ENCODE results near the gene ERBIN. TPM values are rescaled to one million over a fixed set of nuclear protein-coding genes. Genes with fewer than 3 reads are reported as not detected.

Gene ERBIN
- total RNA-seq, 1 donor, result 146 TPM

- no peaks in the 10 kb centered on the region for H3K4me1 ChIP-seq (ENCODE audit: insufficient read depth, low read length)
- no peak overlapping the region for H3K4me3 ChIP-seq (ENCODE audit: low read length)
- H3K9me3 ChIP-seq (ENCODE audit: low read depth, low read length), result no peaks in the 10 kb centered on the region
- no peaks in the 10 kb centered on the region for H3K27me3 ChIP-seq (ENCODE audit: insufficient read depth, low read length)
Measured at GRCh38 chr5:65992630-65993029, 66.3 kb downstream of the ERBIN start.

GRCh38 chr5:65994117-65994786 is 67.9 kb downstream of the ERBIN start:
- Histone ChIP-seq H3K27me3 (ENCODE audit: insufficient read depth, low read length) (no peaks in the 10 kb centered on the region), H3K4me1 (ENCODE audit: insufficient read depth, low read length) (no peaks in the 10 kb centered on the region), H3K9me3 (ENCODE audit: low read depth, low read length) (no peaks in the 10 kb centered on the region), H3K4me3 (ENCODE audit: low read length) (no peak overlapping the region)

DNA sequence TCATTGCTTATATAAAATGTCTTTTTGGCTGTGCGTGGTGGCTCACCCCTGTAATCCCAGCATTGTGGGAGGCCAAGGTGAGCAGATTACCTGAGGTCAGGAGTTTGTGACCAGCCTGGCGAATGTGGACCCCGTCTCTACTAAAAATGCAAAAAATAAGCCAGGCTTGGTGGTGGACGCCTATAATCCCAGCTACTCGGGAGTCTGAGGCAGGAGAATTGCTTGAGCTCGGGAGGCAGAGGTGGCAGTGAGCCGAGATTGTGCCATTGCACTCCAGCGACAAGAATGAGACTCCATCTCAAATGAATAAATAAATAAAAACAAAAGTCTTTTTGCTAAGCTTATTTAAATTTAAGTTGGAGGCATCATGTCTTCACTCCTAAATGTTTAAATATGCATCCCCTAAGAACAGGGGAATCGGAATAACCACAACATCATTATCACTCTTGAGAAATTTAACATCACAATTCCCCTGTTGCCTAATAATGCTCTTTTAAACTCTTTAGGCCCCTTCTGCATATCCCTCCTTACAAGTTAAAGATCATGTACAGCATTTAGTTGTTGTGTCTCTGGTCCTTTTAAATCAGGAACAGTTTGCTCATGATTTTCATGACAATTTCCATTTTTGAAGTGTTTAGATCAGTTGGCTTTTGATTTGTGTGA is 72.8 kb downstream of the ERBIN start:
- no peak overlapping the region for H3K4me3 ChIP-seq (ENCODE audit: low read length)
- H3K9me3 ChIP-seq (ENCODE audit: low read depth, low read length), result no peaks in the 10 kb centered on the region
- H3K4me1 ChIP-seq (ENCODE audit: insufficient read depth, low read length), result no peaks in the 10 kb centered on the region
- no peaks in the 10 kb centered on the region for H3K27me3 ChIP-seq (ENCODE audit: insufficient read depth, low read length)

DNA sequence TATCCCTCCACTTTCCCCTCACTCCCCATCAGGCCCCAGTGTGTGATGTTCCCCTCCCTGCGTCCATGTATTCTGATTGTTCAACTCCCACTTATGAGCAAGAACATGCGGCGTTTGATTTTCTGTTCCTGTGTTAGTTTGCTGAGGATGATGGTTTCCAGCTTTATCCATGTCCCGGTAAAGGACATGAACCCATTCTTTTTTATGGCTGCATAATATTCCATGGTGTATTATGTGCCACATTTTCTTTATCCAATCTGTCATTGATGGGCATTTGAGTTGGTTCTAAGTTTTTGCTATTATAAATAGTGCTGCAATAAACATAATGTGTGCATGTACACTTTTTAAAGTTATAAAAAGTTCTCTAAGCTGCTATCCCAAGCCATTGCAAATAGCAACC is 75.6 kb downstream of the ERBIN start:
- H3K27me3 ChIP-seq (ENCODE audit: insufficient read depth, low read length), result no peaks in the 10 kb centered on the region
- H3K4me1 ChIP-seq (ENCODE audit: insufficient read depth, low read length), result no peaks in the 10 kb centered on the region
- no peak overlapping the region for H3K4me3 ChIP-seq (ENCODE audit: low read length)
- H3K9me3 ChIP-seq (ENCODE audit: low read depth, low read length), result no peaks in the 10 kb centered on the region

DNA sequence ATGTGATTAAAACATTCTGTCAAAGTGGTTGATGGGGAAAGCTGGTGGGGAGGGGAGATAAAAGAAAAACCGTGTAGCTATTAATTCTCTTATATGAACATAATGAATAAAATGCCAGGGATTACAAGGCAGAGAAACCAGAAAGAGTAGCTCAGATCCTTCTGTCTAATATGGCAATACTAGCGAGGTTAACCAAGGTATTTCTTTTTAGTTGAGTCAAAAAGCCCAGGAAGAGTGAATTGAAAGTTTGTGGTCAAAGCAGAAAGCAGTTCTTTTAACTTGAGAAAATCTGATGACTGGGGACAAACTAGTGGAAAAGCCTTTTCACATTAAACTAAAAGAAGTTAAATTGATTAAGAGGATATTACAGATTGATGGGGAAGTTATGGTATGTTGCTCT is 76.0 kb downstream of the ERBIN start:
- Histone ChIP-seq H3K4me3 (ENCODE audit: low read length) (no peak overlapping the region), H3K27me3 (ENCODE audit: insufficient read depth, low read length) (no peaks in the 10 kb centered on the region), H3K9me3 (ENCODE audit: low read depth, low read length) (no peaks in the 10 kb centered on the region), H3K4me1 (ENCODE audit: insufficient read depth, low read length) (no peaks in the 10 kb centered on the region)

- H3K9me3 ChIP-seq (ENCODE audit: low read depth, low read length), result no peaks in the 10 kb centered on the region
- no peaks in the 10 kb centered on the region for H3K4me1 ChIP-seq (ENCODE audit: insufficient read depth, low read length)
- H3K27me3 ChIP-seq (ENCODE audit: insufficient read depth, low read length), result no peaks in the 10 kb centered on the region
- H3K4me3 ChIP-seq (ENCODE audit: low read length), result no peak overlapping the region
Measured at GRCh38 chr5:66004216-66004615, 77.8 kb downstream of the ERBIN start.

DNA sequence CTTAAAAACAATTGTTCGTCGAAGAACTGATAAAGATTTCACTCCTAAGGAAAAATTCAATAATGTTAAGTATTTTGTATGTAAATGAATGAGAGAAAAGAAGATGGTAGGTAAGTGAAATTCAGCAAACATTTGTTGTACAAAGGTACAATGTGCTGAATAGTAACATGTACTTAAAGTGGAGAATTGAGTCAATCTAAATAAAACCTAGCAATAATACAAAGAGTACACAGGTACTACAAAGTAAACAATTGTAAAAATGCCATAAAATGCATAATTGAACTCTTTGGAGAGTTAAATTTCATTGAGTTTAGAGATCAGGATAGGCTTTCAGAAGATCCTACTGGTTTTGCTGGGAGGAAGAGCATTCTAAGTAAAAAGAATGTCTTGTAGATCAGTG is 82.9 kb downstream of the ERBIN start:
- Histone ChIP-seq H3K9me3 (ENCODE audit: low read depth, low read length) (no peaks in the 10 kb centered on the region), H3K27me3 (ENCODE audit: insufficient read depth, low read length) (no peaks in the 10 kb centered on the region), H3K4me1 (ENCODE audit: insufficient read depth, low read length) (no peaks in the 10 kb centered on the region), H3K4me3 (ENCODE audit: low read length) (no peak overlapping the region)

GRCh38 chr5:66010476-66010875 is 84.1 kb downstream of the ERBIN start:
- Histone ChIP-seq H3K9me3 (ENCODE audit: low read depth, low read length) (no peaks in the 10 kb centered on the region), H3K4me3 (ENCODE audit: low read length) (no peak overlapping the region), H3K4me1 (ENCODE audit: insufficient read depth, low read length) (no peaks in the 10 kb centered on the region), H3K27me3 (ENCODE audit: insufficient read depth, low read length) (no peaks in the 10 kb centered on the region)

- no peaks in the 10 kb centered on the region for H3K27me3 ChIP-seq (ENCODE audit: insufficient read depth, low read length)
- no peaks in the 10 kb centered on the region for H3K9me3 ChIP-seq (ENCODE audit: low read depth, low read length)
- H3K4me3 ChIP-seq (ENCODE audit: low read length), result no peak overlapping the region
- H3K4me1 ChIP-seq (ENCODE audit: insufficient read depth, low read length), result no peaks in the 10 kb centered on the region
Measured at GRCh38 chr5:66012271-66012670, 85.9 kb downstream of the ERBIN start.

- Histone ChIP-seq H3K9me3 (ENCODE audit: low read depth, low read length) (no peaks in the 10 kb centered on the region), H3K4me1 (ENCODE audit: insufficient read depth, low read length) (no peaks in the 10 kb centered on the region), H3K27me3 (ENCODE audit: insufficient read depth, low read length) (no peaks in the 10 kb centered on the region), H3K4me3 (ENCODE audit: low read length) (no peak overlapping the region)
Measured at GRCh38 chr5:66013397-66013796, 87.0 kb downstream of the ERBIN start.

GRCh38 chr5:66013906-66014305 is 87.5 kb downstream of the ERBIN start:
- Histone ChIP-seq H3K4me3 (ENCODE audit: low read length) (no peak overlapping the region), H3K27me3 (ENCODE audit: insufficient read depth, low read length) (no peaks in the 10 kb centered on the region), H3K9me3 (ENCODE audit: low read depth, low read length) (no peaks in the 10 kb centered on the region), H3K4me1 (ENCODE audit: insufficient read depth, low read length) (no peaks in the 10 kb centered on the region)

- no peaks in the 10 kb centered on the region for H3K27me3 ChIP-seq (ENCODE audit: insufficient read depth, low read length)
- no peak overlapping the region for H3K4me3 ChIP-seq (ENCODE audit: low read length)
- no peaks in the 10 kb centered on the region for H3K4me1 ChIP-seq (ENCODE audit: insufficient read depth, low read length)
- no peaks in the 10 kb centered on the region for H3K9me3 ChIP-seq (ENCODE audit: low read depth, low read length)
Measured at GRCh38 chr5:66015196-66015960, 89.0 kb downstream of the ERBIN start.

GRCh38 chr5:66021585-66021984 is 95.2 kb downstream of the ERBIN start:
- Histone ChIP-seq H3K4me3 (ENCODE audit: low read length) (no peak overlapping the region), H3K27me3 (ENCODE audit: insufficient read depth, low read length) (no peaks in the 10 kb centered on the region), H3K9me3 (ENCODE audit: low read depth, low read length) (no peaks in the 10 kb centered on the region), H3K4me1 (ENCODE audit: insufficient read depth, low read length) (no peaks in the 10 kb centered on the region)

GRCh38 chr5:66039296-66039695 is 112.9 kb downstream of the ERBIN start:
- Histone ChIP-seq H3K27me3 (ENCODE audit: insufficient read depth, low read length) (no peaks in the 10 kb centered on the region), H3K4me1 (ENCODE audit: insufficient read depth, low read length) (no peaks in the 10 kb centered on the region), H3K9me3 (ENCODE audit: low read depth, low read length) (no peaks in the 10 kb centered on the region), H3K4me3 (ENCODE audit: low read length) (no peak overlapping the region)

GRCh38 chr5:66039701-66040100 is 113.3 kb downstream of the ERBIN start:
- no peaks in the 10 kb centered on the region for H3K27me3 ChIP-seq (ENCODE audit: insufficient read depth, low read length)
- no peaks in the 10 kb centered on the region for H3K9me3 ChIP-seq (ENCODE audit: low read depth, low read length)
- no peak overlapping the region for H3K4me3 ChIP-seq (ENCODE audit: low read length)
- H3K4me1 ChIP-seq (ENCODE audit: insufficient read depth, low read length), result no peaks in the 10 kb centered on the region

Data from mononuclear cell (primary cell).